Measurements from ENCODE around the gene NECAB3. TPM values are rescaled to one million over a fixed set of nuclear protein-coding genes. Genes with fewer than 3 reads are reported as not detected.

NECAB3 gene
- total RNA-seq, 1 donor from 2014 or later = 29.2 TPM

DNA sequence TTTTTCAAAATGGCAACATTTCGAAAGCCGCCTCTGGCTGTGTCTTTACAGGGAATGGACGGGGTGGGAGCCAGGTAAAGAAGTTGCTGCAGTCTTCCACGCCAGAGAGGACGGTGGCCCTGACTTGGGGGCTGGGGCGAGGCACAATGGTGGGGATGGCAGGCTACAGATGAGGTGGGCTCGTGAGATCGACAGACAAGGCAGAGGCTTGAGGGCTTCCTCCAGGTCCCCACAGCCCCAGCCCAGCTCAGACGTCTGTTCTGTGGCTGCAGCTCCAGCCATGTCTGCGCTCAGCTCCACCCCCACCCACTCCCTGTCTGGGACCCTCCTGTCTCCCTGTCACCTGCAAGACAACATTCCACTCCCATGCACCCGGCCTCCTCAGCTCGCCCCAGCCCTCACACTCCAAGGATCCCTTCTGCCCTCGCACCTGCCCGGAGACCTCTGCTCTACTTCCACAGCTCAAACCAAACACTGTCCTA lies 19.5 kb downstream of the NECAB3 start:
- H3K27ac ChIP-seq = no peak overlapping the region
- no peak for DNase-seq (ENCODE audit: extremely low spot score in 2 of 2)
- intact Hi-C loops (cut with DNase I) = loop anchor here (10.0 kb wide), 1 partner anchor 180 kb away; no protein-coding TSS in a partner anchor

GRCh38 chr20:33653900-33654596 lies 20.2 kb downstream of the NECAB3 start:
- Histone ChIP-seq H3K36me3 (peaks cover 0 to 8% of the 10 kb centered on the region in 2 donors), H3K9me3 (no peaks in the 10 kb centered on the region), H3K4me1 (peaks cover 32% of the 10 kb centered on the region), H3K4me3 (peak overlapping the region in 1 of 2 donors; percentile 19), H3K27me3 (no peaks in the 10 kb centered on the region), H3K27ac (no peak overlapping the region)
- intact Hi-C loops (cut with DNase I) = loop anchor here (10.0 kb wide), 1 partner anchor 179 kb away; no protein-coding TSS in a partner anchor
- DNase-seq (ENCODE audit: extremely low spot score in 2 of 2) = no peak
- TF ChIP-seq CTCF (IDR thresholded peaks at IDR 0.05) (no peak), POLR2A (IDR thresholded peaks at IDR 0.05) (no peak), POLR2AphosphoS5 (IDR thresholded peaks at IDR 0.05; ENCODE audit: insufficient read depth in 1 of 2, low read depth in 1 of 2) (no peak)

More for the DNA sequence above, 19.5 kb downstream of the NECAB3 start:
- Histone ChIP-seq H3K27me3 (no peaks in the 10 kb centered on the region), H3K4me3 (no peak overlapping the region), H3K4me1 (peaks cover 25% of the 10 kb centered on the region), H3K9me3 (no peaks in the 10 kb centered on the region), H3K36me3 (peaks cover 0 to 15% of the 10 kb centered on the region in 2 donors)
- TF ChIP-seq POLR2AphosphoS5 (IDR thresholded peaks at IDR 0.05; ENCODE audit: insufficient read depth in 1 of 2, low read depth in 1 of 2) (no peak), POLR2A (IDR thresholded peaks at IDR 0.05) (no peak), CTCF (IDR thresholded peaks at IDR 0.05) (no peak)

DNA sequence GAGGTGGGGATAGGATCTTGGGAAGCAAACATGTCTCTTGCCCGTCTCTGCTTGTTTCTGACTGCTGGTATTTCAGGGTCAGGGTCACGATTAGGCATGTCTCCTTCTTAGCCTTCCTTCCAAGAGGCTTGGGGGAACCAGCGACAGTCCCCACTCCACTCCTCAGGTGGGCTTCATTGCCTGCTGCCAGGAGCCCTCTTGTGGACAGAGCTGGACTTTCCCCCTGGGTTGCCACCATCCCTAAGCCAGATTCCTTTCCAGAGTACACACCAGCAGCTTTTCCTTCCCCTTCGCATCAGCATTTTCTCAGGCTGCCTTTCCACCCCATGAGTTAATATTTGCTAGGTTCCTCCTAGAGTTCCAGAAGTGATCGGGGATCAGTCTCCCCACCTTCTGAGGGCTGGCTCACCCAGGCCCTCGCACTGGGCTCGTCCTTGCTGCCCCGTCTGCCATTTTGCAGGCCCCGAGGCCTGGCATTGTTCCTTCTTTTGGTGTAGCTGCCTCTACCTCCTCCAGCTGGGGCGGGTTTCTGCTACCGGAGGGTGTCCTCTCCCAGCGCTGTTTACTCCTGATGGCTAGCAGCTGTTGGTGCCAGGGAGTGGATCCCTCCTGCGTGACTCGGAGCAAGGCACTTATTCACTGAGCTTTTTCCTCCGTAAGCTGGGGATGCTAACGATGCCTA lies 20.9 kb downstream of the NECAB3 start:
- TF ChIP-seq POLR2A (IDR thresholded peaks at IDR 0.05) (no peak), POLR2AphosphoS5 (IDR thresholded peaks at IDR 0.05; ENCODE audit: insufficient read depth in 1 of 2, low read depth in 1 of 2) (peak in 1 of 2 donors; percentile 53), CTCF (IDR thresholded peaks at IDR 0.05) (peak; percentile 52 to 80 (median 58))
- Histone ChIP-seq H3K36me3 (peaks cover 0 to 5% of the 10 kb centered on the region in 2 donors), H3K4me1 (peaks cover 39% of the 10 kb centered on the region), H3K27me3 (no peaks in the 10 kb centered on the region), H3K4me3 (peak overlapping the region; percentile 19 to 21), H3K9me3 (no peaks in the 10 kb centered on the region), H3K27ac (peak overlapping the region; percentile 21)
- no peak for DNase-seq (ENCODE audit: extremely low spot score in 2 of 2)
- intact Hi-C loops (cut with DNase I) = loop anchor here (10.0 kb wide), 1 partner anchor 179 kb away; no protein-coding TSS in a partner anchor

DNA sequence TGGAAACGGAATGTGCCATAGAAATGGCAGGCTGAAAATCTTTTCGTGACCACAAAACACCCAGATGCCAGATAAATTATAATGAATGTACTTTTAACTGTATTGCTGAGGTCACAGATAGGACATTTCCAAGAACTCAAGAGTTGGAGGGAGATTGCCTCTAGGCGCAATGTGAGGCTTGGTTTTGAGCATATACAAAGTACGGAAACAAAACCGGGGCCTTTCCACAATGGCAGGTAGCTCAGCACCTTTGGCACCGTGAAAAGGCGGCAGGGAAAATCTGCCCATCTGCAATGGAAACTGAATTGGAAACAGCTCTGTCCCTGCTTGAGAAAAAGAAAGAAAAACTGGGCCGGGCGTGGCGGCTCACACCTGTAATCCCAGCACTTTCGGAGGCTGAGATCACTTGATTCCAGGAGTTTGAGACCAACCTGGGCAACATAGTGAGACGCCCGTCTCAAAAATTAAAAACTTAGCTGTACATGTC lies 22.6 kb downstream of the NECAB3 start:
- Histone ChIP-seq H3K27ac (no peak overlapping the region), H3K9me3 (no peaks in the 10 kb centered on the region), H3K4me3 (no peak overlapping the region), H3K4me1 (peaks cover 50% of the 10 kb centered on the region), H3K27me3 (no peaks in the 10 kb centered on the region), H3K36me3 (no peaks in the 10 kb centered on the region)
- intact Hi-C loops (cut with DNase I) = loop anchor here (10.0 kb wide), 1 partner anchor 177 kb away; no protein-coding TSS in a partner anchor
- no peak for DNase-seq (ENCODE audit: extremely low spot score in 2 of 2)
- TF ChIP-seq POLR2A (IDR thresholded peaks at IDR 0.05) = no peak
- no peak for TF ChIP-seq POLR2AphosphoS5 (IDR thresholded peaks at IDR 0.05; ENCODE audit: insufficient read depth in 1 of 2, low read depth in 1 of 2)
- no peak for TF ChIP-seq CTCF (IDR thresholded peaks at IDR 0.05)

All from vagina (tissue), 2 donors.